BLaER1 treated with 17β-estradiol and CSF1 and Interleukin-3, amounts not matched to agents 10 nM and 100 nM (cell line): ENCODE data around the gene LSS.
"Not testable (repeated sequence)": the region's sequence is repeated elsewhere in the genome, so short reads cannot be mapped to it uniquely, and the experiment has no call there.

Experiments used
- H3K27ac ChIP-seq, 11 experiments: shearing (Covaris generic); formaldehyde crosslinking; 2 replicates each; pipeline ENCODE4 v1.8.1; 2022
- H3K27me3 ChIP-seq, 11 experiments: shearing (Covaris generic); formaldehyde crosslinking; 2 replicates each; pipeline ENCODE4 v1.8.1; 2022
- H3K36me3 ChIP-seq, 11 experiments: shearing (Covaris generic); formaldehyde crosslinking; 2 replicates each; pipeline ENCODE4 v1.8.1; 2022
- H3K4me1 ChIP-seq, 10 experiments: shearing (Covaris generic); formaldehyde crosslinking; 2 replicates each; pipeline ENCODE4 v1.8.1; 2022
- H3K4me2 ChIP-seq, 11 experiments: shearing (Covaris generic); formaldehyde crosslinking; 2 replicates each; pipeline ENCODE4 v1.8.1; 2022
- H3K4me3 ChIP-seq, 10 experiments: shearing (Covaris generic); formaldehyde crosslinking; 2 replicates each; pipeline ENCODE4 v1.8.1; 2022
- H3K9ac ChIP-seq, 11 experiments: shearing (Covaris generic); formaldehyde crosslinking; 2 replicates each; pipeline ENCODE4 v1.8.1; 2022
- H3K9me3 ChIP-seq, 11 experiments: shearing (Covaris generic); formaldehyde crosslinking; replicated peaks in 1 of 11; 2 replicates each; pipeline ENCODE4 v1.8.1; 2022
- H4K20me1 ChIP-seq, 11 experiments: shearing (Covaris generic); formaldehyde crosslinking; 2 replicates each; pipeline ENCODE4 v1.8.1; 2022
- Cebpa-rat ChIP-seq, 11 experiments: shearing (Covaris generic); IDR thresholded peaks; 2 replicates each; pipeline ENCODE4 v1.8.1; 2022

LSS gene

DNA sequence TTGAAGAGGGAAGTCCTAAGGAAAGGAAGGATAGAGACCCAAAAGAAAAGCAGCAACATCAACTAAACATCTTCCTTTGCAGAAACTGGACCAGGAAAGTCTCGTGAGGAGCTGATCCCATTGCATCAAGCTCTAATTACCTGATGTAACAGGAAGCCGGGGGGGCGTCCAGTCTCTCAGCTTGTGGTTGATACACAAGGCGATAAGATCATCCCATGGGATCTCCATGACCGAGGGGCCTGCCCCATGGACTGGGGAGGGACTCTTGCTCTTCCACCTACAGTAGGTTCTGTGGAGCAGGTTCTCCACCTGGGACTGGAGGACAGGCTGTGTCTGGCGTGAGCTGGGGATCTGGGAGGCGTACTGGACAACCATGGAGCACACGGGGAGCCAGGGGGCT lies 14.8 kb upstream of the LSS start:
- Histone ChIP-seq H3K27ac (peak overlapping the region in 1 of 11 experiments; percentile 10; a peak in 1 of 22 replicates), H3K4me1 (peaks cover 0 to 16% (median 9%) of the 10 kb centered on the region in 10 experiments; a peak in 14 of 20 replicates), H3K4me2 (peak overlapping the region in 7 of 11 experiments; percentile 13 to 47 (median 21); a peak in 6 of 22 replicates), H3K36me3 (peaks cover 96 to 100% (median 99%) of the 10 kb centered on the region in 11 experiments), H3K27me3 (no peaks in the 10 kb centered on the region), H3K4me3 (no peak overlapping the region), H4K20me1 (peaks cover 10 to 68% (median 25%) of the 10 kb centered on the region in 11 experiments; a peak in 18 of 22 replicates), H3K9ac (peak overlapping the region in 3 of 11 experiments; percentile 3 to 34 (median 7); a peak in 3 of 22 replicates), H3K9me3 (no peaks in the 10 kb centered on the region)
- no peak for TF ChIP-seq Cebpa-rat (IDR thresholded peaks at IDR 0.05)

DNA sequence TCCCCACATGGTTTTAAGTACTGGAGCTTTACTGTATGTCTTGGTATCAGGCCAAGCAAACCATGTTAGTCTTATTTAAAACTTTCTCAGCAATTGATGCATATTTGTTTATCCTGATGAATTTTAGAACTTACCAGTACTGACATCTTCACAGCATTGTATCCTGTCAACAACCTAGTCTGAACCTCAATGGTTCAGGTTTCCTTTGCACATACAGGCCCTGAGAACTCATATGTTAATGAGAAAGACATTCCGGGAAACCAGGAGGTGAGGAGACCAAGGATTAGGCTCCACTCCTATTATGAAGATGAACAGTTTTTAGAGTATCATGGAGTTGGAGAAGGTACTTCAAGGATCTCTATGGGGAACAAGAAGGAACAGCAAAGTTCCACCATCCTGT lies 13.0 kb upstream of the LSS start:
- H3K27me3 ChIP-seq, H3K27ac ChIP-seq, H3K9ac ChIP-seq, H3K4me3 ChIP-seq, H3K9me3 ChIP-seq, H3K4me2 ChIP-seq: not testable (repeated sequence)
- H3K36me3 ChIP-seq = peaks cover 89 to 99% (median 92%) of the 10 kb centered on the region in 11 experiments
- peaks cover 2 to 64% (median 22%) of the 10 kb centered on the region in 11 experiments; a peak in 18 of 22 replicates for H4K20me1 ChIP-seq
- H3K4me1 ChIP-seq = peaks cover 0 to 16% (median 9%) of the 10 kb centered on the region in 10 experiments; a peak in 14 of 20 replicates

DNA sequence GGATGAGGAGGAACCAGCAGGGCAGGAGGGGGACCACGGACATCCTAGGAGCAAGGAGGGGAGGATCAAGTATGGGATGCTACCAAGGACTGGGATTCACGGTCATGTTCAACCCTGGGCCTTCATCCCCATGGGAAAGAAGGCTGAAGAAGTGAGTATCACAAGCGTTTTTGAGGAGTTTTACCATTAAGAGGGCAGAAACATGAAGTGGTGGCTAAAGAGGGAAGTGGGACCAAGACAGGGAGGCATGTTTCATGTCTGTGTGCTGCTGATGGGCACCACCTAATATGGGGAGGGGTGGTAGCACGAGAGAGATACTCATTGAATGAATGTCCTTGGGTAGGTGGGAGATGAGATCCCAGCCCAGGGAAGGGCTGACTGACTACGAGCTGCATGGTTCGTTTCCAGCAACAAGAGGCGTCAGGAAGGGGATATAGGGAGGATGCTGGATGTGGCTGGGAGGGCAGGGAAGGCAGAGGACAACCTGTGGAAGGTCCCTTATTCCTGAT lies 11.3 kb upstream of the LSS start:
- Histone ChIP-seq H3K9ac (no peak overlapping the region), H3K36me3 (peaks cover 89 to 99% (median 92%) of the 10 kb centered on the region in 11 experiments), H3K4me1 (peaks cover 0 to 16% (median 9%) of the 10 kb centered on the region in 10 experiments; a peak in 14 of 20 replicates), H4K20me1 (peaks cover 0 to 58% (median 24%) of the 10 kb centered on the region in 11 experiments; a peak in 17 of 22 replicates), H3K27me3 (no peaks in the 10 kb centered on the region), H3K27ac (no peak overlapping the region), H3K4me3 (no peak overlapping the region), H3K9me3 (no peaks in the 10 kb centered on the region), H3K4me2 (no peak overlapping the region)
- TF ChIP-seq Cebpa-rat (IDR thresholded peaks at IDR 0.05) = no peak

DNA sequence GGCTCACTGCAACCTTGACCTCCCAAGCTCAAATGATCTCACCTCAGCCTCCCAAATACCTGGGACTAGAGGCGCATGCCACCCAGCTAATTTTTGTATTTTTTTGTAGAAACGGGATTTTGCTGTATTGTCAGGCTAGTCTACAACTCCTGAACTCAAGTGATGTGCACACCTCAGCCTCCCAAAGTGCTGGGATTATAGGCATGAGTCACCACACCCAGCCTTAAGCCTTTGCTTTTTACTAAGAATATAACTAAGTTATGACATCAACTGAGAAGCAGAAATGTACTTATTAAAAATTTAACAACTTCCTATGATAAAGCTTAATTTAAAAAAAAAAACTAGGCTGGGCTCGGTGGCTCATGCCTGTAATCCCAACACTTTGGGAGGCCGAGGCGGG lies 8.9 kb upstream of the LSS start:
- no peak for TF ChIP-seq Cebpa-rat (IDR thresholded peaks at IDR 0.05)
- Histone ChIP-seq H3K4me3 (no peak overlapping the region), H3K4me2 (no peak overlapping the region), H3K9ac (no peak overlapping the region), H4K20me1 (peaks cover 0 to 42% (median 16%) of the 10 kb centered on the region in 11 experiments; a peak in 13 of 22 replicates), H3K27me3 (no peaks in the 10 kb centered on the region), H3K36me3 (peaks cover 89 to 99% (median 92%) of the 10 kb centered on the region in 11 experiments), H3K4me1 (no peaks in the 10 kb centered on the region), H3K9me3 (no peaks in the 10 kb centered on the region; a peak in 1 of 22 replicates), H3K27ac (no peak overlapping the region)

DNA sequence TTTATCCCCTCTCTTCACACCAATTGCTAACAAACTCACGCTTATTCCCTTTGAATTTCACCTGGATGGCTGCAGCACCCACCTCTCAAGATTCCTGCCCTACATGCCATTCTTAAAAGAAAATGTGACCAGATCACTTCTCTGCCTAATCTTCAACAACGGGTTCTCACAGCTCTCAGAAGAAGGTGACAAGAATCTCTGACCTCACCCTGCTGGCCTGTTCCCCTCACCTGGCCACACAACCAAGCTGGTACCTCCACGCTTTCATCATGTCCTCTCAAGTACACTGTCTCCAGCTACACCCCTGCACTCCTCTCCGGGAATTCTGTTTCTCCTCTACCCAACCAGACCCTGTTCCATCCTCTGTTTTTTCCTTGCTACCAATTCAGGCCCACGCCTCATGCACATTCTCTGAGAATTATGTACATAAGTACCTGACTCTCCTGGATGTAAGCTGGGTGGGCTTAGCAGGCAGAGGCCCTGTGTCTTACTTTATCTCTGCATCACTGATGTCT lies 5.9 kb upstream of the LSS start:
- TF ChIP-seq Cebpa-rat (IDR thresholded peaks at IDR 0.05) = no peak
- H3K9ac ChIP-seq = no peak overlapping the region
- peaks cover 17 to 27% (median 19%) of the 10 kb centered on the region in 10 experiments for H3K4me1 ChIP-seq
- H3K4me2 ChIP-seq = no peak overlapping the region
- no peak overlapping the region for H3K27ac ChIP-seq
- H3K27me3 ChIP-seq = no peaks in the 10 kb centered on the region
- peaks cover 0 to 6% (median 0%) of the 10 kb centered on the region in 11 experiments; a peak in 4 of 22 replicates for H3K9me3 ChIP-seq
- no peak overlapping the region for H3K4me3 ChIP-seq
- peaks cover 0 to 25% (median 10%) of the 10 kb centered on the region in 11 experiments; a peak in 13 of 22 replicates for H4K20me1 ChIP-seq
- peaks cover 72 to 89% (median 80%) of the 10 kb centered on the region in 11 experiments for H3K36me3 ChIP-seq

DNA sequence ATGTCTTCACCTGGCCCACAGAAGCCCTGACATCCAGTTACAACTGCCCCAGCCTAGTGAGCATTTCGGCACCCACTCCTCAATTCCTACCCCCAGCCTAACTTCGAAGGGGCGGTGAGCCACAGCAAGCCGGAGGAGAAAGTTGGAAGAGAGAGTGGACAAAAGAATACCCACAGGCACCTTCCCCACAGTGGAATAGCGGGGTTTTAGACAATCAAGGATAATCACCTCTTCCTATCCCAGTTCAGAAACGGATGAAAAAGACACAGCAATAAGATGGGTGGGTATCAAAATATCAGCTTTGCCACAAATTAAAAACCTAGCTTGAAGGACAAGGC lies 1.3 kb upstream of the LSS start:
- H3K9me3 ChIP-seq = peaks cover 0 to 6% (median 0%) of the 10 kb centered on the region in 11 experiments; a peak in 4 of 22 replicates
- peaks cover 42 to 53% (median 45%) of the 10 kb centered on the region in 10 experiments for H3K4me1 ChIP-seq
- no peaks in the 10 kb centered on the region for H3K27me3 ChIP-seq
- TF ChIP-seq Cebpa-rat (IDR thresholded peaks at IDR 0.05) = no peak
- H3K4me3 ChIP-seq = peak overlapping the region; percentile 67 to 82 (median 74)
- H3K36me3 ChIP-seq = peaks cover 29 to 48% (median 43%) of the 10 kb centered on the region in 11 experiments
- H3K27ac ChIP-seq = peak overlapping the region in 10 of 11 experiments; percentile 56 to 83 (median 78); a peak in 19 of 22 replicates
- peak overlapping the region; percentile 90 to 100 (median 96) for H3K4me2 ChIP-seq
- H3K9ac ChIP-seq = peak overlapping the region; percentile 77 to 91 (median 83)
- peaks cover 13 to 31% (median 21%) of the 10 kb centered on the region in 11 experiments; a peak in 18 of 22 replicates for H4K20me1 ChIP-seq

DNA sequence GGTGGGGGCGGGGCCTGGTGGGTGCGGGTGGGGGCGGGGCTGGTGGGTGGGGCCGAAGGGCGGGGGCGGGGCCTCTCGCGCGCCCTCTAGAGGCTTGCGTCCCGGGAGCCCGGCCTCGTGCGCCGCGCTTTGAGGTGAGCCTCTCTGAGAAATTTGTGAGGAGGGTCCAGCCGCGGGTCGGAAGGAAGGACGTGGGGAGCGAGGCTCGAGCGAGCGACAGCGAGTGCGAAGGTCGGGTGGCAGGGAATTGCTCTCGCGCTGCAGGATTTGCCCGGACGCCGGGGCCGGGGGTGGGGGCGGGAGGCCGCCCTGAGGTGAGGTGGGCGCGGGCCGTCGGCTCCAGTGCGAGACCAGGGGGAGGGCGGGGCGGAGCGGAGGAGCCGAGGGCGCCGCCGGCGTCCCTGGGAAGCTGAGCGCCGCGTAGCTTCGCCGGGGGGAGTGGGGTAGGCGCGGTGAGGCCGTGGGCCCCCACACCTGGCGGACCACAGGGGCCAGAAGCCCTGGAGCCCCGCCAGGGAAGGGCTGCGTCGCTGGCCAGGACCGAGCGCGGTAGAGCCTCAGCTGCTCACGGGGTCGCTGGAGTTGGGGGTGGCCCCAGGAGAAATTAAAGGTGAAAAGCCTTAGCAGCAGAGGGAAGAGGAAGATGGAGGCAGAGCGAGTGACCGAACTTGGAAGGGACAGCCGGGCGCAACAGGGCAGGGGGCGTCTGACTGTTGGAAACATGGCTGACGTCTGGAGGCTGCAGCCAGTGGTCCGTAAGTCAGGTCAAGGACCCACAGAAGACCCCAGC lies 754 bp upstream of the LSS start:
- peak overlapping the region; percentile 77 to 91 (median 83) for H3K9ac ChIP-seq
- peak overlapping the region in 10 of 11 experiments; percentile 56 to 83 (median 78); a peak in 21 of 22 replicates for H3K27ac ChIP-seq
- H3K36me3 ChIP-seq = peaks cover 24 to 42% (median 37%) of the 10 kb centered on the region in 11 experiments
- peak overlapping the region; percentile 90 to 100 (median 96) for H3K4me2 ChIP-seq
- no peak for TF ChIP-seq Cebpa-rat (IDR thresholded peaks at IDR 0.05)
- H4K20me1 ChIP-seq = peaks cover 10 to 29% (median 21%) of the 10 kb centered on the region in 11 experiments; a peak in 17 of 22 replicates
- peak overlapping the region; percentile 67 to 82 (median 74) for H3K4me3 ChIP-seq
- H3K9me3 ChIP-seq = peaks cover 0 to 6% (median 0%) of the 10 kb centered on the region in 11 experiments; a peak in 4 of 22 replicates
- H3K4me1 ChIP-seq = peaks cover 42 to 53% (median 45%) of the 10 kb centered on the region in 10 experiments
- no peaks in the 10 kb centered on the region for H3K27me3 ChIP-seq

DNA sequence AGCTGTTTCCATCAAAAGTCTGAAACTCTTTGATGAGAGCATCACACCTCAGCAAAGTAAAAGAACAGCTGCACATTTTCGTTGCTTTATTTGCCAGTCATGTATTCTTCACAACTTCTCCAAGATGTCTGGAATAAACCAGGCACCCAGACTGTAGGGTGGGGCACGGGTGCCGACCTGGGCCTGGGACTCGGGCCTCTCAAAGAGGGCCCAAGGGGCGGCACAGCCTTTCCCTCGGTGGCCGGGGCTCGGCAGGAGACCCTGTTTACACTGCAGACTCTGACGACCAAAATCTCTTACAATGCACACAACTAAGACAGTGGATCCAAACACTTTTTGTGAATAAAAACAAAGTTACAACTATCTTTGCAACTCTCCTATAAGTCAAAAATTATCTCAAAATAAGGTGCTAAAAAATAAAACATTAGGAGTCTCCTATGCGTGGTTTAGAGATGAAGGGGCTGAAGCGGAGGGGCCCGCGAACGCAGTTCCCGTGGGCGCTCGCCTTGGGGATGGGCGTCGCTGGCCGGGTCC lies 696 bp downstream of the LSS start:
- Histone ChIP-seq H3K27ac (peak overlapping the region; percentile 78 to 92 (median 87)), H3K36me3 (peaks cover 17 to 29% (median 24%) of the 10 kb centered on the region in 11 experiments), H3K4me2 (peak overlapping the region; percentile 86 to 99 (median 95)), H4K20me1 (peaks cover 11 to 34% (median 24%) of the 10 kb centered on the region in 11 experiments; a peak in 17 of 22 replicates), H3K4me1 (peaks cover 42 to 53% (median 45%) of the 10 kb centered on the region in 10 experiments), H3K4me3 (peak overlapping the region; percentile 90 to 98 (median 94)), H3K9me3 (peaks cover 0 to 6% (median 0%) of the 10 kb centered on the region in 11 experiments; a peak in 4 of 22 replicates), H3K9ac (peak overlapping the region; percentile 80 to 96 (median 88)), H3K27me3 (no peaks in the 10 kb centered on the region)
- no peak for TF ChIP-seq Cebpa-rat (IDR thresholded peaks at IDR 0.05)
